Glomerular visceral epithelial cell (primary cell): ENCODE measurements around the gene PTCSC3.

Experiments
- DNase-seq: peaks from one replicate; pipeline ENCODE4 v3.0.0-alpha.2; 2016; ENCODE audit errors: extremely low spot score

Gene PTCSC3

DNA sequence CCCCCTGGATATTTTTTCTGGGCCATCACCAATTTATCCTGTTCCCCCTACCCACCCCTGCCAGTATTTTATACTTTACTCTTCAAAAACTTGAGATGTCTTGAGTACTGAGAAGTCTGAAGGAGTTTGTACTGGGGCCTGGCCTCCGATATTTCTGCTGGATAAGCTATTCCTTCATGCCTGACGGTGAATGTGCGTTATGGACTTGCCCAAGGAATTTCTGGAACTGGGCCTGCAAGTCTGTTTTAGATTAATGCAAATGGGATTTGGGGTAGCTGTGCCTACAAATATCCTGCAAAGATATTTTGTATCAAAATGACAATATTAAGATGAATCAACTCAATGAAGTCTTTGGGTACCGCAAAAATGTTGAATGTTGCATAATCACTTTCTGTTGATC lies at the start of gene PTCSC3:
TSS of gene PTCSC3 (minus strand) at position 199 of the 400 bp plus-strand sequence.
- DNase-seq = no peak

DNA sequence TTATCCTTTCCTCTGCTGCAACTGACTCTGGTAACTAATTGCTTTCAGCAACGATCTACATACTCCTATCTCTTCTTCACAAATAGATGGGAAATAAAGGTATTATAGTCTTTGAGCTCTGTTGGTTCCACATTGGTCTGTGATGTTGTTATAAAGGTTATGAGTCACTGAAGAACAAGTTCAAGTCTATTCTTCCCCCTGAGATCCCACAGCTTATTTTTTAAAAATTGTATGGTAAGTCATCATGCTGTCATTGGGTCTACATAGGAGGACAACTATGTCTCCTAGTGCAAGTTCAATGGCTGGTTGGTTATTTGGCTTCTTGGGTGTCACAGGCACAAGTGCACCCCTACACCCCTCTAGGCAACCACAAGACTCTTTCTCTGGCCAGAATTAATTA lies 49.6 kb upstream of the PTCSC3 start:
- DNase-seq = no peak

DNA sequence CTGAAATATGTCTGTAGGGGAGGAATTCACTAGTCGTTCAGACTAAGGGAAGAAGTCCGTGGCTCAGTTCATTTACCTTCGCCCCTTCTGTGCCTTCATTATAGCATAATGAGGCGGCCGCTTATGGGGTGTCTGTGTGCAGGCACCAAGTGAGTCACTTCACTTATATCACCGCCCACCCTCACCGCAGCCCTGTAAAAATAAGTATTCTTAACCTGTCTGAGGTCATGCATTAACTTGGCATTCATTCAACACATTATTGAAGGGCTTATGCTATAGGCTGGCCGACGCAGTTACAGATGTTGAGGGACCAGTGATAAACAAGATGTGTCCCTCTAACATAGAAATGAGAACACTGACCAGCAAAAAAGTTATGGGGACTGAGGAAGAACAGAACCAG lies 47.7 kb upstream of the PTCSC3 start:
- no peak for DNase-seq

DNA sequence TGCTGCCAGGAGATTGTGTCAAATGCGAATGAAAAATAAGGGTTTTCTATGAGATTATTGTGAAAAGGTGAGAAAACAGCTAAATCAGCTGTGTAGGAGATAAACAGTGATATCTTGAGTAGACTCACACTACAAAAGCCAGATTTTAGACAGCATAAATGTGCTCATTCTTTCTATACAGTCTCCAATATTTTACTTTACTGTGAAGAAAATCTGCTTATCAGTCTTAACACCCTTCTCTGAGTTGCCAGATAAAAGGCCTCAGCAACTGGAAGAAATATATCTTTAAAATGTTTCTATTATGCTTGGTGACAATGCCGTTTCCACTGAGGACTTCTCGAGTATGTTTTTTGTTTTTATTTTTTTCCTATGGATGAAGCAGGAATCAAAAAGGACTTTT lies 47.0 kb upstream of the PTCSC3 start:
- no peak for DNase-seq

DNA sequence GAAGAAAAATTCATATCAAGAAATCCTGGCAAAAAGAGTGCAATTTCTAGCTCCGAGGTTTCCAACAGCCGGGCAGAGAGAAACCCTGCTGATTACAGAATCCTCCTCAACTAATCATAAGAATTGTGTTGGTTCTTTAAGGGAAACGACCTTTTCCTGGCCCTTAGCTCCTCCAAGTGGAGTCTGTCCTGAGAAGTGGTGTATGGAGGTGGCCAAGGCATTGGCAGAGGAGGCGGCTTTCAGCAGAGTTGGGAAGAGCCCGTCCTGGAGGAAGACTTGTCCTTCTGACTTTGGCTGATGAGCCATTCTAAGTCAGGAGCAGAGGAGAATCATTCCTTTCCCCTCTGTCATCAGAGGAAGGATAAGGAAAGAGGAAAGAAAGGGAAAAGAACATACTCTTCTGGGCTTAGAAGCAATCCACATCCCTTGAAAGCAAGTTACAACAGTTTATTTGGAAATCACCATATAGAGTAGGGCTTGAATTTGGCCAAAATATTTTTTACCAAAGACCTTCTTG lies 46.5 kb upstream of the PTCSC3 start:
- no peak for DNase-seq

DNA sequence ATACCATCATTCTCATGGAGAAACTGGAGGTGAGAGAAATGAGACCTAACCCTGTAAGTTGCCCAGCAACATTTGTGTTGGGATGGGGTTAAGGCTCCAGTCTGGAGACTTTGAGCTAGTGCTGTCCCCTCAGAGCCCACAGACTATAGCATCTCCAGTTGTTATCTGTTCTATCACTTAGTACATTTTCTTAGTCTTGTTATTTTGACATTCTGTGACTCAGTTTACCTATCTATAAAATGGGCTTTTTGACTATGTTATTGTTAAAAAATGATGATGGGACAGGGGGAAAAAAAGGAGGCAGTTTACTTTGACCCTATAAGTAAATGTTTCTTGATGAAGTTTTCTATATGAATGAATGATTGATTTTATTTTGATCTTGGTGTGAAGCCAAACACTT lies 45.8 kb upstream of the PTCSC3 start:
- no peak for DNase-seq

DNA sequence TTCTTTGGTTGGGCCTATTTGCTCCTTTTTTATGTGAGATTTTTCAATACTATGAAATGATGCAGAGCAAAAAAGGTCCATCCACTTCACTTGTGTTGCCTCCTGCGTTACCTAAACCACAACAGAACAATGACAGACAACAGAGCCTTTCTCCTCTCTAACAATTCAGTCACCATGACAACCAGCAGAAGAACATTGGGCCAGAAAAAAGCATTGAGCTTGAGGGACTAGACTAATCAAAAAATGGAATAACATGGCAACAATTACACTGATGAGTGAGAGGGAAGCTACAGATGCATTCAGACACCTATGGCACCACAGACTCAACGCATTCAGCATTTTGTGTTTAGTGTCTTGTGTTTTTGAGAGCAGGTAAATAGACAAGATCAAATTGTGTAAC lies 44.6 kb upstream of the PTCSC3 start:
- no peak for DNase-seq

DNA sequence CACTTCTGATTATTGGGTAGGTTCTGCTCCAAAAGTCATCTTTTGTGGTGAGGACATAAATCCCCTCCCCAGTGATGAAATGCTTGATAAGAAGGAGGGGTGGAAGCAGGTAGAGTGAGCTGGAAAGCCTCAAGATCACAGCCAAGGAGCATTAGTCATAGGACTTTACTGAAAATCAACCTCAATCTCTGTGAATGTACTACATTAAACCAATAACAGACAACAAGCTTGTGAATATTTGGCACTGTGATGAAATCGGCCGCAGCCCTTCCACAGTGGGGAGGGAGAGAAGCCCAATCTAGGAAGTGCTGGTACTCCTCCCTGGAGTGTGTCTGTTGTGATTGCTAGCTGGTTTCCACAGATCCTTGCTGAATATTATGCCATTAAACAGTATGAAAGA lies 41.2 kb upstream of the PTCSC3 start:
- DNase-seq = peak; percentile 8

DNA sequence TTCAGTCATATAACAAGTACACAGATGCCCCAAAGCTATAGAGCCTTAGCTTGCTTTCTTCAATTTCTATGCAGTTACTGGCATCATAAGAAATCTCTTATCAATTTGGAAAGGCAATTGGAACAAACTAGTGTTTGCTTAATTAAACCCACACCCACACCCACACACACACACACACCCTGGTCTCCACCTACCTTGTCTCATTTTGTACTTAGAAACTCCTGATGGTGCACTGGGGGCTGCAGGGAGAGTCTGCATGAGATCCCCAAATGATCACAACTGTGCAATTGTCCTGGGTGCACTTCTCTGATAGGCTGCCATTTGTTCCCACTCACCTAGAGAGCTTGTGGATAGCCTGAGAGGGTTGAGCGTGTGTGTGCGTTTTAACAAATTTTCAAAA lies 40.5 kb upstream of the PTCSC3 start:
- no peak for DNase-seq

DNA sequence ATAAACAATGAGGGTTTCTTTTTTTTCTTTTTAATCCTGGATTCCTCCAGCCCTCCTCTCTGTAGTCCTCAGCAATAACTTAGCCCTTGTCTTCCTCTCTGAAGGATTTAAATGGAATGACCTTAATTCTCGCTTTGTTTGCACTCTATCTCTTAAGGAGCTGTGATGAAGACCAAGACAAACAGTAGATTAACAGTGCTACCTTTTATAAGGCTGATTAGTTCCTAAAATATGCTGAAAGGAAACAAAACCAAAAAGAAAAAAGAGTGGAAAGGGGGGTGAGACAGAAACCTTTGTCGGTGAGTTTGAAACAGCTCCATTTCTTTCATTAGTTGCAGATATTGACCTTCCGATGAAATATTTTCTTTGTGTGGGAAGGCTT lies 38.7 kb upstream of the PTCSC3 start:
- no peak for DNase-seq

DNA sequence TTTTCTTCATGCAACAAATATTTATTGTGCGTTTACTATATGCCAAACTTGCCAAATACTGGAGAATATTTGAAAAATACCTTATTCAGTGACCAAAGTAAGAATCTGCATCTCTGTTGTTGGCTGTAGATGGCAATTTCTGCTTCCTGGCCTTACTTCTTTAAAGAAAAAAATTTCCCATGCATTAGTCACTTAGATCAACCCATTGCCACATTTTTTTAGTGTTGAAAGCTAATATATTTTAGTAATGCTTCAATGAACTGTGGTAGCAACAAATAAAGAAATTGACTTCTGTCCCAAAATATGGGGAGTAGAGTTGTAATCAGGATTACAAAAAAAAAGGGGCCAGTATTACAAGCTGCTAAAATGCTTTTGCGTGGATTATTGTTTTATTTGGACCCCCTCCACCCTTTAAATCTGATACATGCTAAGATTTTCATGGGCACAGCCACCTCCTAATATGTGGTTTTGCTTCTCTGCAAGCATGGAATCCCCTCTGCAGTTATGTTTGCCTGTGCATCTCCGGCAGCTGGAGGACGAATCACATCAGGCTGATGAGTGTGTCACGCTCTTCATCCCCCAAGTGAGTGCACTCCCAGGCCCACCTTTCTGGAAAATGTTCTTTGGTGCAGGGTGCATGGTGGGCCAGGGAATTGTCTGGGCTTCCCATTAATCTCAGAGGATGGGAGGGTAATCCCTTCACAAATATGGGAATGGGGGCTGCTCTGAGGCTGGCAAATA lies 38.1 kb upstream of the PTCSC3 start:
- DNase-seq = peak; percentile 8

DNA sequence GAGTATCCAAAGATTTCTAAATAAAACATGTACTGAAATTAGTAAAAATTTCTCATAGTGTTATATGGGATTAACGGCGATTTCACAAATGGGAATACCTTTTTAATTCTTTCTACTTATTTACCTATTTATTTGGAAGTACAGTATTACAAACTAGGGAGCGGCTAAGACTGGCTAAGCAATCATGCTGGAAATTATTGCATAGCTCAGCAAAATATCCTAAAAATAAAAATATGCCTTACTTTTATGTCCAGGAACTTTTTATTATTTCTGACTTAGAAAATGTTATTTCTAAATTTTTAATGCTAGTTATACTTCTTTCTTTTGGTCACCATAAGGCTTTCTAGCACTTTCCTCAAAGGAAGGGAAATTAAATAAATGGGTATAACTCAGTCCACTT lies 36.5 kb upstream of the PTCSC3 start:
- DNase-seq = no peak

DNA sequence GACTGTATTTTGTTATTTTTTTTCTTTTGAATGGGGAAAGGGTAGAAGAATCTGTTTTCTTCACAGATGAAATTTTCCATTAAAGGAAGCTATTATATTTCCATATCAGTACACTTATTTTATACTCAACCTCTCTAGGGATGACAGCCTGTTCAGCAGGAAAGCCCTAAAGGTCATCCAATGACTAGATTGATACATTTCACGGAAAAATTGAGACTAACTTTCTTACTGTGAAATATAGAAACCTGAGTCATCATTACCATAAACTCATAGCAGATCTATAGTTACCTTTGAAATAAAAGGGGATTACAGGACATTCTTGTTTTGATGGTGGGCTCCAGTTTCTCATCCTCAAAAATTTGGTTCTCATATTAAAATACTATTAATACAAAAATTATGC lies 36.1 kb upstream of the PTCSC3 start:
- no peak for DNase-seq

DNA sequence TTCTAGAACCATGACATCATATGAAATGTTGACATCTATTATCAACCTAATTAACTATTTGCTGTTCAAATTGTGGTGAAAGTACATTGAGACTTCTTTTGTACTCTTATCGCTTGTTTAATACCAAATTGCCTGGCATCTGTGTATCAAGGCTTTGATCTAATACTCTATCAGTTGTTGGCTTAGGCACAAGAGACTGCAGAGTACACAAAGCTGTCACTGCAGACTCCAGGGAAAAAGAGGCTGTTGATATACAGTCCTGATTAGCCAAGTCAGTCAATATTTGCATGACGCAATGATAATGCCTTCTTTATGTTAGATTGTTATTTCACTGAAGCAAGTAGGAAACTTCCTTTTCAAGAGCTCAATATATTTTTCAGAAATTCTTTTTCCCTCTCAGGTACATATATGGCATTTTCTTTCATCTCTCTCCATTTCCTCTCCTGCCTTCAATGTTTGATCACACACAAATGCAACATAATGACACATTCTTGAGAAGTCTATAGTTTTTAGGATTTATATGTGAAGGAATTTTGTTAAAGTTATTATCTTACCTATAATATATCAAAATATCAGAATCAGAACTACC lies 32.3 kb upstream of the PTCSC3 start:
- DNase-seq = no peak

DNA sequence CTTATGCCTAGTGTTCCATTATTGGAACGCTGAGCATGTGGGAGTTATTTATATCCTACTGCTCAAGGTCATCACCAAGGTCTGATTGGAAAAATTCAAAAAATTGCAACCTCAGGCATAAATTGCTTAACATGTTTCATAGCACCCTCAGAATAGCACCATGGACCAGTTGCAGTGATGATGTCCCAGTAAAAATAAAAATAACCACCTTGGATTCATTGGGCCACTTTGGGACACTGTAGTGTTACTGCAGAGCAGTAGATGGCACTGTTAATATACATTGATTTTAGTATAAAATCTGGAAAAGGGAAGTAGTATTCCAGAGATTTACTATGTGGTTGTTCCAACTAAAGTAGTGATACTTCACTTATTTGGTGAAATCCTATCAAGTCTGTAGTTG lies 31.0 kb upstream of the PTCSC3 start:
- peak; percentile 2 for DNase-seq

DNA sequence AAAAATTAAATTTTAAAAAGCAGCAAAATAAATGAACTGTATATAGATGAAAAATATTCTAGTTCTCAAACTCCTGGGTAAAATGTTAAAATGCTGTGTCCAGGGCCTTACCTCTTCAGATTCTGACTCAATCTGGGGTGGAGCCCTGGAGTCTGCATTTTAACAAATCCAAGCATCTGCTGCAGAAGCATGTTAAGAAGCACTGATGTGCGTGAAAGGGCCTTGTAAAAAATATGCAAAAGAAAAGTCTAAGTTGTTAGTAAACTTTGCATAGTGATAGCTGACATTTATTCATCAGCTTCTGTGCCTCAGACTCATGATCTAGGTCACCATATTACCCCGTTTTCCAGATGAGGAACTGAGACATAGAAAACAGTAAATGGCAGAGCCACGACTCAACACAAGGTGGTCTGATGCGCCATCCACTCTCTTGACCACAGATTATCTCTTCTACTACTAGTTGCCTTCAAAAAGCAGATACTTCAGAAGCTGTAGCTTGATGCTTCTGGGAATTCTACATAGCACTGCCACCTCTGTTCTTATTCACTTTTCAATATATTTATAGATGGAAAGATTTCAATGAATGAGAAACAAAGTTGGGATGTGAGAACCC lies 28.0 kb upstream of the PTCSC3 start:
- no peak for DNase-seq

DNA sequence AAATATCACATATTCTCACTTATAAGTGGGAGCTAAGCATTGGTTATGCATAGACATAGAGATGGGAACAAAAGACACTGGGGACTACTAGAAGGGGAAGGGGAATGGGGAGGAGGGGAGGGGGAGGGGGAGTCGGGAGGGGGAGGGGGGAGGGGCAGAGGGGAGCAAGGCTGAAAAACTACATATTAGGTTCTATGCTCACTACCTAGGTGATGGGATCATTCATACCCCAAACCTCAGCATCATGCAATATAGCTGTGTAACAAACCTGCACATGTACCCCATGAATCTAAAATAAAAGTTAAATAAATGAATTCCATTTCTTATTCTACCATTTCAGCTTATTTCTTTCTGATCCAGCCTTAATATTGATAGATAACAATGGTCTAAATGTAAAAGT lies 21.9 kb upstream of the PTCSC3 start:
- no peak for DNase-seq

DNA sequence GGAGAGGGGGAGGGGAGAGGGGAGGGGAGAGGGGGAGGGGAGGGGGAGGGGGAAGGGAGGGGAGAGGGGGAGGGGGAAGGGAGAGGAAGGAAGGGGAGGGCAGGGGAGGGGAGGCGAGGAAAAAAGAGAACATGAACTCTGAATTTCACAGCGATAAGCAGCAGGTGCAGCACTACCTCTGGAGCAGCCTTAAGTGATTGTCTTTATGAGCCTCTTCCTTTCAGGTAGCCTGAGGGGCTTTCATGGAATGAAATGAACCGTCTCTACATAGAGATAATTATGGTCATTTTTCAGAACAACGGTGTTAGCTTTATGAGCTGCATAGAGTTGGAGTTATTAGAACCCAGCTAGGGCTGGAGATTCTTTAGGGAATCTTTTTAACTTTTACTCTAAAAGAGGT lies 18.1 kb upstream of the PTCSC3 start:
- no peak for DNase-seq

DNA sequence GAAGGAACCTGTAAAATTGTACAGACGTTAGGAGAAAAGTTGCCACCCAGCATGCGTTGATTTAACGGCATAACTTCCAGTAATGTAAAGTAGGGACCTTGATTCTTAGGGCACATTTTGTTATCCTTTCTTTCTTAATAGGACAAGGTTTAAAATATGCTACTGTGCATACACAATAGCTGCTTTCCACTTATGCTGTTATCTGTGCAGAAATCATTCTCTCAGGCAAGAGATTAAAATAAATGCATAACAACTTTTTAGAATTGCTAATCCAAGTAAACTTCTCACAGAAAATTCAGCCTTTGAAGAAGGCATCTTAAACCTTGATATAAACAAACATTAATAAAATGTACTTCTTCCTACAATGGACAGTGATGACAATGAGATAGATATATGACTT lies 16.0 kb upstream of the PTCSC3 start:
- DNase-seq = no peak

DNA sequence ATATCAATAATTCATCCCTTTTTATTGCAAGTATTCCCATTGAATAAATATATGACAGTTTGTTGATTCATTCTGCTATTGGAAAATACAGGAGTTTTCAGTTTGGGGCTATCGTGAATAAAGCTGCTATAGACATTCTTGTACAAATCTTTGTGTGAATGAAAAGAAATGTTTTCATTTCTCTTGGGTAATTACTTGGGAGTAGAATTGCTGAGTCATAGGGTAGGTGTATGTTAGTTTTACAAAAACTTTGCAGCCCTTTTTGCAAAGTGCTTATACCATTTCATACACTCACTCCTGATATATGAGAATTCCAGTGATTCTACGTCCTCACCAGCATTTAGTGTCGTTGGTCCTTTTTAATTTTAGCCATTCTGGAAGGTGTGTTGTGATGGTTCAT lies 6.9 kb upstream of the PTCSC3 start:
- DNase-seq = no peak

DNA sequence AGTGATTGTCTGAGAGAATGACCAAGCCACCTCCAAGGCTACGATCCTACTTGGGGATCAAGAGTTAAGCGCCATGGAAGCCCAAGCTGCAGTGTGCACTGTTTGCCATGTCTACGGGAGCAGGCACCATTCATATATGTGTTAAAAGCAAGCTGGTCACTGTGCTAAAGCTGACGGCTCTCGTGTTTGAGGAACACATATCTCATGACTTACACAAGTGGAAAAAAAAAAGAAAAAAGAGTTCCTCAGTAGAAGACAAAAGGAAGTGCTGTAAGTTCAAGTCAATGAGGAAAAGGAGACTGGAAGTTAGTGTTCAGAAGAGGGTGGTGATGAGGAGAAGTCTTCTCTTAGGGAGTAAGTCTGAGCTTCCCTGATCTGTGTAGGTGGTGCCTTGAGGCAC lies 4.9 kb upstream of the PTCSC3 start:
- DNase-seq = no peak

DNA sequence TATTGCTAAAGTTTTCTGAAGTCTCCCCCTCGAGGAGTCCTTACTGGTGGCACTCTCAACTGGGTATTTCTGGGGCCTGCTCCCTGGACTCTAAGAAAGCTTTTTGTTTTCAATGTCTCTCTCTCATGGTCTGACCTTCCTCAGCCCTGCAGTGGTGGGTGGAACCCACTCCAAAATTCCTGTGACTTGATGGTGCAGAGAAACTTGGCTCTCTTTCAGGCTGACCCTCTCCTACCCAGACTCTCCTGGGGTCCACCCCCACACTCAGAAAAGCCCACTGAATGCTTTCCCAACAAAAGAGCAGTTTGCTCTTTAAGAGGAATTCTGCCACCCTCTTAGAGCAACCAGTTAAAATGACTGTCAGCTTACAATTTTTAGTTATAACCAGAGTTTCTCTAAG lies 967 bp upstream of the PTCSC3 start:
- DNase-seq = no peak

DNA sequence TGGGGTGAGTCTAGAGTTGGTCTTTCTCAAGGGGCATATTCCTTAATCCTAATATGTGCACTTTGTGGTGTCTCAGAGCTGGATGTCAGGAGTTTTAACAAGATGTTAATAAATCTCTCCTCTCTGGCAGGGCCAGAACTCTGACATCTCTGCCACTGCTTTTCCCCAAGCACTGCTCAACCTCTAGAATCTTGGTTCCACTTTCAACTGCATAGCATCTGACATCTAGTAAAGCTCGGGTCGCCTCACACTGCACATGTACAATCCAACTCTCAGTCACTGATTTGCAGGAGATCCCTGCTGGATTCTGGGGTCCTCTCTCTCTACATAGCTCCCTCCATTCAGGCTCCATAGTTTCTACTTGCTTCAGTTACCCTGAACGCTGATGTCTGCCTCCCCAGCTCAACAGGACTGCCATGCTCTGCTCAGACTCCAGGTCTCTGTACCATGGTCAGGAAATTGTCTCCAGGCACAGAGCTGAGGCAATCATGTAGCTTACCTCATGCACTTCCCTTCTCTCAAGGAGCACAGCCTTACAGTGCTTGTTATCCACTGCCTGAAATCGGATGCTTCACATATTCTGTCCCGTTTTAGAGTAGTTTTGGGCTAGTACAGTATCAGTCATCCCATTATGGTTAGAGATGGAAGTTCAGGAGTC lies 1.6 kb downstream of the PTCSC3 start:
- no peak for DNase-seq
